Hepatocyte (in vitro differentiated cells): ENCODE results near the gene B3GALT4.

Source experiments
- CTCF ChIP-seq: fragments of 200-600 bp; sonication (generic); IDR thresholded peaks from 2 replicates; pipeline ENCODE4 v1.5.1; 2016; ENCODE audit warnings: antibody characterized with exemption, mild to moderate bottlenecking; ENCODE audit not compliant: poor library complexity
- EZH2 ChIP-seq: fragments of 200-600 bp; sonication (generic); IDR thresholded peaks from 2 replicates; pipeline ENCODE4 v1.6.1; 2016; ENCODE audit warnings: antibody characterized with exemption, mild to moderate bottlenecking, borderline replicate concordance
- EZH2phosphoT487 ChIP-seq: fragments of 200-600 bp; sonication (generic); IDR thresholded peaks from one replicate; pipeline ENCODE4 v1.6.1; 2018; ENCODE audit warnings: antibody characterized with exemption, mild to moderate bottlenecking, low read depth, moderate library complexity; ENCODE audit not compliant: unreplicated experiment, severe bottlenecking

DNA sequence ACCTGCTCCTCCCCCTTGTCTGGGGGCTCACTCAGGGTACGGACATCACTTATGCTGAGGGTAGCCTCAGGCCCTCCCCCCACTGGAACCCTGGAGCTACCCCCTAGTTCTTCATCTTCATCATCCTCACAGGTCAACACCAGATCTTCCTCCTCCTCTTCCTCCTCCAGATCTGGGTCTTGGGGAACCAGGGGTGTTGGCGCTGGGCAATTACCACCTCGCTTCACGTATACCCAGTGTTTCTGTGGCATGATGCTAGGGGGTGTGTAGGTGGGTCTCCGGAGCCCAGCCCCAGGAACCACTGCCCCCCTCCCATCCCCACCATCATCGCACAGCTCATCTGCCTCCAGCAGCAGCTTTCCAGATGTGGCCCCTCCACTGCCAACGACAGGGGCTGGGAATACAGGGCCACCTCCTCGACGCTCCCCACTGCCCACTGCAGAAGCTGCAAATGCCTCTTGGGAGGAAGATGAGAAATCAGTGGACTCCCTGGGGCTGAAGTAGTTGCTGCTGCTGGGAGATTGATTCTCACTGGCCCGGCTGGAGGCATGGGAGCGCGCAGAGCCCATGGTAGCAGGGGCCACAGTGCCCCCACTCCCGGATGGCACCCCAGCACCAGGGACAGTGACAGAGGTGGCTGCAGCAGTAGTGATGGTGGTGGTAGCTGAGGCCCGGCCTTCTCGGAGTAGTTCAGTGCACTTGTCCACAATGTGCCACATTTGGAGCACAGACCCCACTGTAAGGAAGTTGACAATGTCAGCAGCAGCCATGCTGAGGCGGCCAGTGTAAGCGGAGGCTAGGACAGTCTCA, 39.1 kb downstream of the B3GALT4 start:
- TF ChIP-seq CTCF = no peak
- TF ChIP-seq EZH2phosphoT487 = no peak
- no peak for TF ChIP-seq EZH2
